ENCODE data around the gene DENND4A. TPM values are rescaled to one million over a fixed set of nuclear protein-coding genes. Genes with fewer than 3 reads are reported as not detected.

The DENND4A gene
- total and polyA plus RNA-seq, 10 of the 15 experiments (the other 5 are each of a cell fraction or from before 2014, with no cell fraction given) = 14.2 to 81.8 (median 34.1) TPM

GRCh38 chr15:65631503-65631902 is 160.6 kb downstream of the DENND4A start (continued):
- TF ChIP-seq RAD21 (IDR thresholded peaks at IDR 0.05; ENCODE audit: insufficient read depth, low read depth, low read length) (no peak), CTCF (IDR thresholded peaks at IDR 0.05 in 2 of 3, conservative IDR thresholded peaks at IDR 0.05 in 1 of 3; ENCODE audit: control insufficient read depth in 2 of 3, extremely low read depth in 1 of 3, insufficient read depth in 1 of 3, low read depth in 3 of 3, low read length in 3 of 3) (no peak), E4F1 (IDR thresholded peaks at IDR 0.05; ENCODE audit: borderline replicate concordance, partially characterized antibody) (no peak), CHD1 (IDR thresholded peaks at IDR 0.05; ENCODE audit: low read depth, low read length) (no peak), ZBTB40 (IDR thresholded peaks at IDR 0.05; ENCODE audit: borderline replicate concordance) (no peak), SIX5 (IDR thresholded peaks at IDR 0.05; ENCODE audit: low read depth, low read length, severe bottlenecking) (no peak), ZNF592 (IDR thresholded peaks at IDR 0.05) (no peak), SMARCA5 (IDR thresholded peaks at IDR 0.05) (no peak), SIN3A (IDR thresholded peaks at IDR 0.05; ENCODE audit: low read depth, low read length) (no peak), HCFC1 (IDR thresholded peaks at IDR 0.05; ENCODE audit: low read length) (no peak), IKZF1 (conservative IDR thresholded peaks at IDR 0.05) (peak; percentile 77), ZZZ3 (IDR thresholded peaks at IDR 0.05; ENCODE audit: control insufficient read depth, insufficient read length, low read depth) (no peak), SREBF2 (IDR thresholded peaks at IDR 0.05; ENCODE audit: low read length) (no peak), ESRRA (IDR thresholded peaks at IDR 0.05; ENCODE audit: low read length) (no peak), PAX8 (IDR thresholded peaks at IDR 0.05) (no peak), FOXM1 (IDR thresholded peaks at IDR 0.05; ENCODE audit: low read depth, low read length) (peak; percentile 49; the same call in 1 of the 2 replicates)

Data from GM12878 (cell line).